H1 (cell line): Measurements from ENCODE around the gene MMP17.

Source experiments
- ASH2L ChIP-seq: fragments of 200-600, 300-600 bp; sonication (generic); IDR thresholded peaks from one replicate; pipeline ENCODE4 v1.7.1; 2017; ENCODE audit warnings: low read length
- ATF3 ChIP-seq: IDR thresholded peaks from 2 replicates; pipeline ENCODE4 v1.6.1; 2011; ENCODE audit warnings: low read depth, mild to moderate bottlenecking, low read length; ENCODE audit not compliant: insufficient read depth
- BCL11A ChIP-seq, 2 experiments: IDR thresholded peaks; one replicate each; pipeline ENCODE4 v1.6.1; 2011; ENCODE audit warnings: low read depth in 2 of 2, low read length in 2 of 2, mild to moderate bottlenecking in 2 of 2
- CTCF ChIP-seq, 3 experiments: IDR thresholded peaks; 1 replicate in 2 of 3; 2 replicates in 1 of 3; pipeline versions ENCODE4 v1.5.1 to v1.6.1; 2011; ENCODE audit warnings: low read length in 3 of 3, mild to moderate bottlenecking in 3 of 3, inconsistent platforms in 2 of 3, low read depth in 1 of 3, moderate library complexity in 1 of 3; ENCODE audit not compliant: insufficient read depth in 1 of 3; ENCODE audit errors: control extremely low read depth in 1 of 3
- GABPA ChIP-seq: IDR thresholded peaks from 2 replicates; pipeline ENCODE4 v1.6.1; 2011; ENCODE audit warnings: mild to moderate bottlenecking, low read length, moderate library complexity, borderline replicate concordance; ENCODE audit not compliant: insufficient read depth
- KDM1A ChIP-seq: fragments of 200-600, 300-600 bp; sonication (generic); IDR thresholded peaks from 2 replicates; pipeline ENCODE4 v1.7.1; 2016; ENCODE audit warnings: mild to moderate bottlenecking, low read length, borderline replicate concordance
- MAX ChIP-seq: IDR thresholded peaks from 2 replicates; pipeline ENCODE4 v1.6.1; 2012; ENCODE audit warnings: inconsistent platforms
- NANOG ChIP-seq: IDR thresholded peaks from 2 replicates; pipeline ENCODE4 v1.6.1; 2011; ENCODE audit warnings: low read length, low read depth, mild to moderate bottlenecking, inconsistent platforms; ENCODE audit not compliant: insufficient read depth, poor library complexity, severe bottlenecking
- POLR2A ChIP-seq, 2 experiments: IDR thresholded peaks; 1 replicate in 1 of 2; 2 replicates in 1 of 2; pipeline ENCODE4 v1.6.1; 2011; ENCODE audit warnings: low read depth in 2 of 2, low read length in 2 of 2, mild to moderate bottlenecking in 2 of 2; ENCODE audit errors: control extremely low read depth in 1 of 2
- RAD21 ChIP-seq, 2 experiments: IDR thresholded peaks in 1 of 2; conservative IDR thresholded peaks in 1 of 2; 2 replicates each; pipeline ENCODE4 v1.6.1; 2011; ENCODE audit warnings: low read depth in 2 of 2, low read length in 2 of 2, improper control_type of control experiment in 1 of 2, inconsistent platforms in 1 of 2, mild to moderate bottlenecking in 1 of 2, moderate library complexity in 1 of 2
- SRF ChIP-seq: IDR thresholded peaks from 2 replicates; pipeline ENCODE4 v1.6.1; 2011; ENCODE audit warnings: mild to moderate bottlenecking, low read depth, low read length, moderate library complexity
- TBP ChIP-seq: IDR thresholded peaks from 2 replicates; pipeline ENCODE4 v1.6.1; 2011; ENCODE audit warnings: low read depth, low read length, improper control_type of control experiment

GRCh38 chr12:131816495-131816894 lies 11.7 kb upstream of the MMP17 start:
- TF ChIP-seq SRF (no peak), MAX (no peak), KDM1A (no peak), TBP (no peak), GABPA (no peak), RAD21 (IDR thresholded peaks at IDR 0.05 in 1 of 2, conservative IDR thresholded peaks at IDR 0.05 in 1 of 2; ENCODE audit: low read depth in 2 of 2, low read length in 2 of 2) (no peak), NANOG (no peak), CTCF (IDR thresholded peaks at IDR 0.05; ENCODE audit: control extremely low read depth in 1 of 3, insufficient read depth in 1 of 3, low read depth in 1 of 3, low read length in 3 of 3) (no peak), ATF3 (no peak), POLR2A (IDR thresholded peaks at IDR 0.05; ENCODE audit: control extremely low read depth in 1 of 2, low read depth in 2 of 2, low read length in 2 of 2) (no peak), BCL11A (IDR thresholded peaks at IDR 0.05; ENCODE audit: low read depth in 2 of 2, low read length in 2 of 2) (no peak), ASH2L (no peak)
